GM21825 (cell line): ENCODE data around the gene RALGAPA2.

Experiments used
- ATAC-seq: cut with Tn5 transposase; IDR thresholded peaks from one replicate; pipeline ENCODE4 v1.9.1; 2021; ENCODE audit warnings: mild to moderate bottlenecking, moderate library complexity; ENCODE audit not compliant: unreplicated experiment

RALGAPA2 gene

GRCh38 chr20:20637998-20638725 is 74.3 kb downstream of the RALGAPA2 start:
- ATAC-seq: no peak

GRCh38 chr20:20635006-20635405 is 77.4 kb downstream of the RALGAPA2 start:
- ATAC-seq: no peak

GRCh38 chr20:20632644-20633043 is 79.8 kb downstream of the RALGAPA2 start:
- ATAC-seq: no peak

- ATAC-seq: no peak
Measured at GRCh38 chr20:20630551-20630950, 81.9 kb downstream of the RALGAPA2 start.

GRCh38 chr20:20629556-20630188 is 82.8 kb downstream of the RALGAPA2 start:
- ATAC-seq: no peak

- ATAC-seq: no peak
Measured at GRCh38 chr20:20628314-20628713, 84.1 kb downstream of the RALGAPA2 start.

GRCh38 chr20:20627471-20627870 is 85.0 kb downstream of the RALGAPA2 start:
- no peak for ATAC-seq

- ATAC-seq: no peak
Measured at GRCh38 chr20:20624914-20625313, 87.5 kb downstream of the RALGAPA2 start.

GRCh38 chr20:20621195-20621594 is 91.2 kb downstream of the RALGAPA2 start:
- ATAC-seq: no peak

GRCh38 chr20:20614391-20614790 is 98.1 kb downstream of the RALGAPA2 start:
- no peak for ATAC-seq

- no peak for ATAC-seq
Measured at GRCh38 chr20:20612251-20612650, 100.2 kb downstream of the RALGAPA2 start.

- no peak for ATAC-seq
Measured at GRCh38 chr20:20611167-20611566, 101.3 kb downstream of the RALGAPA2 start.

GRCh38 chr20:20609522-20609921 is 102.9 kb downstream of the RALGAPA2 start:
- ATAC-seq: no peak

- no peak for ATAC-seq
Measured at GRCh38 chr20:20608641-20609040, 103.8 kb downstream of the RALGAPA2 start.

GRCh38 chr20:20608041-20608440 is 104.4 kb downstream of the RALGAPA2 start:
- no peak for ATAC-seq

GRCh38 chr20:20606881-20607280 is 105.6 kb downstream of the RALGAPA2 start:
- no peak for ATAC-seq

GRCh38 chr20:20606050-20606449 is 106.4 kb downstream of the RALGAPA2 start:
- ATAC-seq: no peak

GRCh38 chr20:20604907-20605306 is 107.5 kb downstream of the RALGAPA2 start:
- ATAC-seq: no peak

- ATAC-seq: no peak
Measured at GRCh38 chr20:20604357-20604756, 108.1 kb downstream of the RALGAPA2 start.

GRCh38 chr20:20603339-20603990 is 109.0 kb downstream of the RALGAPA2 start:
- ATAC-seq: peak; percentile 99

- ATAC-seq: no peak
Measured at GRCh38 chr20:20597966-20598365, 114.5 kb downstream of the RALGAPA2 start.

- no peak for ATAC-seq
Measured at GRCh38 chr20:20594171-20594530, 118.3 kb downstream of the RALGAPA2 start.
